Subcutaneous abdominal adipose tissue (tissue), 5 donors: ENCODE measurements around the gene ZNF608.

Experiments used
- H3K27ac ChIP-seq: one replicate; pipeline ENCODE4 v1.7.0; 2013; ENCODE audit warnings: low read depth, mild to moderate bottlenecking, inconsistent platforms, low read length, moderate library complexity
- H3K27me3 ChIP-seq, 5 donors: one replicate each; pipeline ENCODE4 v1.7.0; 2013; ENCODE audit warnings: low read length in 5 of 5, inconsistent platforms in 1 of 5; ENCODE audit not compliant: control insufficient read depth in 5 of 5, insufficient read depth in 4 of 5
- H3K36me3 ChIP-seq, 5 donors: one replicate each; pipeline ENCODE4 v1.7.0; 2013; ENCODE audit warnings: low read length in 5 of 5; ENCODE audit not compliant: control insufficient read depth in 5 of 5, insufficient read depth in 5 of 5
- H3K4me1 ChIP-seq, 5 donors: one replicate each; pipeline ENCODE4 v1.7.0; 2013; ENCODE audit warnings: low read length in 5 of 5, mild to moderate bottlenecking in 3 of 5, moderate library complexity in 1 of 5; ENCODE audit not compliant: control insufficient read depth in 5 of 5, insufficient read depth in 5 of 5
- H3K4me3 ChIP-seq, 5 donors: one replicate each; pipeline ENCODE4 v1.7.0; 2013; ENCODE audit warnings: low read length in 5 of 5, low read depth in 1 of 5
- H3K9ac ChIP-seq, 5 donors: one replicate each; pipeline ENCODE4 v1.7.0; 2013; ENCODE audit warnings: low read length in 5 of 5, mild to moderate bottlenecking in 4 of 5, moderate library complexity in 3 of 5
- H3K9me3 ChIP-seq, 5 donors: one replicate each; pipeline ENCODE4 v1.7.0; 2013; ENCODE audit warnings: low read length in 5 of 5; ENCODE audit not compliant: control insufficient read depth in 5 of 5
- donor health status: healthy.
- donor health status: healthy.
- donor health status: healthy.
- donor health status: healthy.
- donor health status: healthy.

The ZNF608 gene

DNA sequence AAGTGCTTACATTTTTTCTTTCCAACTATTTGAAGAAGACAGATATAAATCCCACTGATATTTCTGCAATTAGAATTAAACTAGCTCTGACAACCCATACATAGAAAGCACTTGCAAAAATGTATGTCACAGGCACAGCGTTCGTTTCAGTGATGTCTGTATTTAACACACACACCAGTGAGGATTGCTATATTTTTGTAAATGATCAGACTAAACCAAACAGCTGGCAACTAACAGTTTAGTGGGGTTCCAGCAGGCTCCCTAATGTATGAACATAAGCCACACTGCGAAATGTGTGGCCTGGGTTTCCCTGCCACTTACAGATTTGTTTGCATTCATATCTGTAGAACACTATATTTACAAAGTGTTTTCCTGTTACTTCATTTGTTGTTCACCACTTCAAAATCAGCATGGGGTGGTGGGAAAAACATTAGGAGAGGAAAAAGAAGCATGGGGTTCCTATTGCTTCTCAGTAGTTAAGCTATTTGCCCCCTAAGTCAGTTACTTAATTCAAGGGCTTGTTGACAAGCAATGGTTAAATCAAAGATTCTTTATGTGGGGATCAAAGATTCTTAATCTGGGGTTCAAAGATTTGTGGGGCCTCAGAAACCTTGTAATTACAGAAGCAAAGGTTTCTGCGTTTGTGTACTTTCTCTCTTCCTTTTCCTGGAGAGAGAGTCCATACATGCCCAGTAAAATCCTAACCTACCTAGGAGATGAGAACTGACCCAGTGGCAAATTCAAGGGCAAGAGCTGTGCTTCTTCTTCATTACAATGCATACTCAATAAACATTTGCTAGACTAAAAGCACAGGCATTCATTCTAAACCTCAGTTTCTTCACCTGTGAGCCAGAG is 27.1 kb downstream of the ZNF608 start:
- Histone ChIP-seq H3K9ac (no peak overlapping the region), H3K9me3 (no peaks in the 10 kb centered on the region), H3K4me3 (no peak overlapping the region), H3K27ac (no peak overlapping the region), H3K27me3 (no peaks in the 10 kb centered on the region), H3K36me3 (no peaks in the 10 kb centered on the region), H3K4me1 (peaks cover 0 to 22% (median 18%) of the 10 kb centered on the region in 5 donors)

DNA sequence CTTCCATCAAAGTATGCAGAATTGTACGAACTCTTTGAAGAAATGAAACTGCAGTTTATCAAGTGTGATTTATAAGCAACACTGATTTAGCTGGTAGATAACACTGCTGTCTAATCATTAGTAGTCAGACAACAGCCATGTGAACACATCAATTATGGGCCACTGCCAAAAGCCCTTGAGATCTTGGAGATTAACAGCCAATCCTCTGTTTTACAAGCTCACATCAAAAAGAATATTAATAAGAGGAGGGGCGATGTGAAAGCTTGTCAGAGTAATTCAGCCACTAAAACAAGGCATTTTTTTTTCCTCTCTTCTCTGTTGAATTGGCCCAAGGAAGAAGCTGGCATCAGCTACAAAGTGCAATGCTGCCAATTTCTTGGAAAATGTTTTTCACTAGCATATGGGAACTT is 28.1 kb downstream of the ZNF608 start:
- H3K27ac ChIP-seq = peak overlapping the region; percentile 25
- H3K4me3 ChIP-seq = no peak overlapping the region

DNA sequence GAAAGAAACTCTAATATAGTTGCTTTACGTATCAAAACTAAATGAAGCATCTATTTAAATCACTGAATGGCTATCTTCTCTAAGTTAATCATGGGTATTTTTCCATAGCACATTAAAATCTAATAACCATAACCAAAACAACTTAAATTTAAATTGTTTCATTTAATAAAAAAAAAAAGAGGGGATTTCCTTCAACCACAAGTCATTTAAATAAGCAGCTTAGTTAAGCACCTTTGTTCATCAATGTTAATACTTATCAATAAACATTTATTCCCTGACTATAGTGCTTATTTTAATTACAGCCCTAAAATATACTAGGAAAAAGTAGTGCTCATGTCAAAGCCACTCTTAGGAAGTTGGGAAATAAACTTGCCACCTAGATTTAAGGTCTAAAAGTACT is 30.3 kb downstream of the ZNF608 start:
- Histone ChIP-seq H3K27ac (no peak overlapping the region), H3K4me3 (no peak overlapping the region), H3K9me3 (no peaks in the 10 kb centered on the region), H3K9ac (no peak overlapping the region), H3K4me1 (peaks cover 0 to 27% (median 21%) of the 10 kb centered on the region in 5 donors), H3K27me3 (no peaks in the 10 kb centered on the region), H3K36me3 (no peaks in the 10 kb centered on the region)

More for the DNA sequence above, 28.1 kb downstream of the ZNF608 start:
- Histone ChIP-seq H3K36me3 (no peaks in the 10 kb centered on the region), H3K9ac (no peak overlapping the region), H3K27me3 (no peaks in the 10 kb centered on the region), H3K9me3 (no peaks in the 10 kb centered on the region), H3K4me1 (peaks cover 0 to 29% (median 18%) of the 10 kb centered on the region in 5 donors)

DNA sequence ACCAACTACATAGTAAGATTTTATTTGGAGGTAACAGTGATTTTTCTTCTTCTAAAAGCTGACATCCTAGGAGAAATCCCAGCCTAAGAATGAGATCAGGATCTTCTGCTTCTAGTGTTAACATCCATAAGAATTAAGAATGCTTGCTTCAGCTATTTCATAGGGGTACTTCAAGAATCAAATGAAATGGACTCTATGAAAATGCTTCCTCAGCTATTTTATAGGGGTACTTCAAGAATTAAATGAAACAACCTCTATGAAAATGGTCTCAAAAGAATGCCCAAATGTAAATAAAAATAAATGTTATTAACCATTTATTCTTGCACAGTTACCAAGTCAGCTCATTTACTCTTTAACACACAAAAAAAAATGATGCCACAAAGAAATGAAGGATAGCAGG is 31.5 kb downstream of the ZNF608 start:
- Histone ChIP-seq H3K27ac (no peak overlapping the region), H3K9me3 (no peaks in the 10 kb centered on the region), H3K4me1 (peaks cover 0 to 27% (median 21%) of the 10 kb centered on the region in 5 donors)

DNA sequence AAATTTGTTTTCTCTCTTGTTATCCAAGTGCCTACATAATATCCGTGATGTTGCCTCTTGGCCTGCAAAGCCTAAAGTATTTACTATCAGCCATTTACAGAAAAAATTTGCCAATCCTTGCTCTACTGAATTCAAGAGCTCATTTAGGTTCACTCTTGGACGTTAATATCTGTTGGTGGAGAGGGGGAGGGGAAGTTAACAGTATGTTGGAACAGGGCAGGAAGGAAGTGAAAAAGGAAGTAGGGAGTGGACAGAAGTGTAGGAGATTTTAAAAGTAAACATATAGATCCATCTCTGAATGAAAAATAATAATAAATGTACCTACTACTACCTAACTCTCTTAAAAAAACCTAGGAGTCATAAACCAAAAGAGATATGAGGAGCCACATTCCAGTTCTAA is 32.8 kb downstream of the ZNF608 start:
- Histone ChIP-seq H3K9me3 (no peaks in the 10 kb centered on the region), H3K4me1 (peaks cover 0 to 20% (median 18%) of the 10 kb centered on the region in 5 donors), H3K27me3 (no peaks in the 10 kb centered on the region), H3K4me3 (no peak overlapping the region), H3K27ac (no peak overlapping the region), H3K9ac (no peak overlapping the region), H3K36me3 (no peaks in the 10 kb centered on the region)

More for the DNA sequence above, 31.5 kb downstream of the ZNF608 start:
- no peak overlapping the region for H3K9ac ChIP-seq
- no peaks in the 10 kb centered on the region for H3K27me3 ChIP-seq
- no peak overlapping the region for H3K4me3 ChIP-seq
- H3K36me3 ChIP-seq = no peaks in the 10 kb centered on the region

DNA sequence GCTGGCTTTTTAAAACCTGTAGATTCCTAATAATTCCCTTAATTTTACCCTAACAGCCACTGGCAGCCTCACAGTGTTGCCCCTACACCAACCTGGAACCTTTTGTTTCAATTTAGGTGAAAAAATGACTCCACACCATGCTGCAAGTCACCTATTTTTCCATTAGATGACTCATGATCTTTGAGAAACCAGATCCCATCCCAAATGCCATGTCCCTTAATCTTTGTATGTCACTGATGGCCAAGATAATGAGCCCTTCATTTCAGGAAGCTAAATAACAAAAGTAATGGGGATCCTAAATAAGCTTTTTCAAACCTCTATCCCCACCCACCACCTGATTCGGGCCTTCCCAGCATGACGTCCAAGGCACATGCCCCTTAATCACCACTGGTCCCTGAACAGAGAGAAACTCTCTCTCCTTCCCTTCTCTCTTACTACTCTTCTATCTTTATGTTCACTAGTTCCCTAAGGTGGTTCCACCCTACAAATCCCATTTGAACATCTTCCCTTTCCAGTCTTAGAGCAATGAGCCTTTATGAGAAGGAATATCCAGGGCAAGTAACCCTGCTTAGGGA is 33.6 kb downstream of the ZNF608 start:
- Histone ChIP-seq H3K4me3 (no peak overlapping the region), H3K4me1 (peaks cover 0 to 18% (median 11%) of the 10 kb centered on the region in 5 donors), H3K9ac (no peak overlapping the region), H3K9me3 (no peaks in the 10 kb centered on the region), H3K27me3 (no peaks in the 10 kb centered on the region), H3K36me3 (no peaks in the 10 kb centered on the region), H3K27ac (no peak overlapping the region)

DNA sequence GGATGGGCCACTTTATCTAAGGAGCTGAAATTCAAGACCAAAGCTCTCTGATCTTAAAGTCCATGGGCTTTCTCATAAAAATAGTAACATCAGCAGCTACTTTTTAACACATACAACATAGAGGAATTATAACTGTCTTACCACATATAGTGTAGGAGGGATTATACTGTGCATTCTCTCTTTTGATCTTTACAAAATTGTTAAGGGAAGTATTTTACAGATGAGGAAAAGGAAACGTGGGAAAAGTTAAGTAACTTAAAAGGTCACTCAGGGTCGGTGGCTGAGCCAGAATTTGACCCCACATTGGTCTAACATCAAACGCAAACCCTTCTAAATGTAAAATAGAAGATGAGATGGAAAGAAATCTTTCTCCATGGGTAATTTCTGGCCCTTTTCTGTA is 38.4 kb downstream of the ZNF608 start:
- H3K36me3 ChIP-seq = no peaks in the 10 kb centered on the region
- peaks cover 4 to 32% (median 23%) of the 10 kb centered on the region in 5 donors for H3K4me1 ChIP-seq
- H3K9me3 ChIP-seq = no peaks in the 10 kb centered on the region
- H3K27ac ChIP-seq = no peak overlapping the region
- no peak overlapping the region for H3K4me3 ChIP-seq
- no peaks in the 10 kb centered on the region for H3K27me3 ChIP-seq
- no peak overlapping the region for H3K9ac ChIP-seq

DNA sequence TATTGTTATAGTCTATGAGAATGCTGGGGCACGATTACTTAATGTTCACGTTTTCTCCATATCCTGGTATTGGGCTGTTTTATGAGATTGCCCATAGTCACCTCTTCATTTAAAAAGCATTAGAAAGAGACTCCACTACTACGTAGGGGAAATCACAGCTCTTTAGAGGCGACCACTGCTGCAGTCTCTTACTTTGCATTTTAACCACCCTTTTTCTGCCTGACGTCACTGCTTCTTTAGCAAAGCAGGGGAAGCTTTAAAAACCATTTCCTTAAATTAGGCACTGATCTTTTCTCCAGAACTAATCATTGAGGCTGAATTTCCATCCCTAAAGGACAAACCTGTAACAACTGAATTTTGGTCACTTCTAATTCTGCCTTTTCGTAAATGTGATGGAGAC is 38.9 kb downstream of the ZNF608 start:
- H3K4me3 ChIP-seq = no peak overlapping the region
- H3K4me1 ChIP-seq = peaks cover 4 to 38% (median 24%) of the 10 kb centered on the region in 5 donors
- no peak overlapping the region for H3K9ac ChIP-seq
- no peaks in the 10 kb centered on the region for H3K9me3 ChIP-seq
- no peaks in the 10 kb centered on the region for H3K27me3 ChIP-seq
- H3K27ac ChIP-seq = no peak overlapping the region
- H3K36me3 ChIP-seq = no peaks in the 10 kb centered on the region

DNA sequence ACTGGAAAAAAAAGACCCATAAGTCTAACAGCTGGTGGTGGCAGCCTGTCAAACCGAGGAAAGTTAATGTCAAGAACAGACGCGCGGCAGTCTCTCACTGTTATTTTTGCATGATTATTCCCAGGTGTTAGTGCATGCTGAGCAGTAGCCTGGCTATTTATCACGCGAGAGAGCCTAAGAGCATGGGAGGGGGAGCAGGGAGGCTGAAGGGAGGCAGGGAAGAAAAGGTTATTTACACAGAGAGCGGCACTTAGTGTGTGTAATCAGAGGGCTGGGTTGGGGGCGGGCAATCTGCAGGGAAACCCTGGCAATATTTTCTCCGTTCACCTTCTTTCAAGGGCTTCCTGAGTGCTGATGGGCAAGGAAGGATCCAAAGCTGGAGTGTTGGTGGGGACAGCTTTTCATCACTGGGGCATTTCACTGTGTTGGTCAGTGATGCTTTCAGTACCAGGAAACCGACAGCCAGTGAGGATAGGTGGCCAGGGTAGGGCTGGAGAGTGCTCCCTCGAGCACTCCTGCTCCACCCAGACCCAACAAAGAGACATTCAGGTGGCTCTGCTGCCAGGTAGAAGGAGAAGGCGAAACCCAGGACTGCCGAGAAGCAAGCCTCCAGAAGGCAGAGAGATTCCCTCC is 39.6 kb downstream of the ZNF608 start:
- H3K4me1 ChIP-seq = peaks cover 4 to 44% (median 30%) of the 10 kb centered on the region in 5 donors
- H3K27ac ChIP-seq = no peak overlapping the region
- no peaks in the 10 kb centered on the region for H3K27me3 ChIP-seq
- no peaks in the 10 kb centered on the region for H3K36me3 ChIP-seq
- no peak overlapping the region for H3K9ac ChIP-seq
- peak overlapping the region in 4 of 5 donors; percentile 1 to 54 (median 21) for H3K4me3 ChIP-seq
- H3K9me3 ChIP-seq = no peaks in the 10 kb centered on the region

DNA sequence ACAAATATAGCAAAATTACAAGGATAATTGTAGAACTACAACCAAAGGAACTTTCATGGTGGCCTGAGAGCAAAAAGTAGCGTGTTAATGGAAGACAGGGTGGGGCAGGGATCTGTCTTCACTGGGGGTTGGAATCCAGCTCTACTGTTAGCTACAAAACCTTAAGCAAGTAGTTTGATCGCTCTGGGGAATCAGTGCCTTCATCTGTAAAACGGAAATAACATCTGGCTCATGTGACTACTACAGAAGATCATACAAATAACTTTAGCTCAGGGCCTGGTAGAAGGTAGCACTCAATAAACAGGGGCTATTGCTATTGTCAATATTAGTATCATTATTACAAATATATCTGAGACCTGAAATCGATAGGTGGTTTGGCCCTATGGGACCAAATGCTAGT is 40.4 kb downstream of the ZNF608 start:
- H3K27me3 ChIP-seq = no peaks in the 10 kb centered on the region
- H3K4me1 ChIP-seq = peaks cover 4 to 46% (median 30%) of the 10 kb centered on the region in 5 donors
- no peak overlapping the region for H3K9ac ChIP-seq
- no peaks in the 10 kb centered on the region for H3K9me3 ChIP-seq
- no peaks in the 10 kb centered on the region for H3K36me3 ChIP-seq
- no peak overlapping the region for H3K27ac ChIP-seq
- no peak overlapping the region for H3K4me3 ChIP-seq
